GM18870 (cell line): Measurements from ENCODE around the gene RHBDD3.

Experiments used
- ATAC-seq: cut with Tn5 transposase; IDR thresholded peaks from one replicate; pipeline ENCODE4 v1.9.1; 2021; ENCODE audit warnings: moderate library complexity; ENCODE audit not compliant: unreplicated experiment

The RHBDD3 gene

DNA sequence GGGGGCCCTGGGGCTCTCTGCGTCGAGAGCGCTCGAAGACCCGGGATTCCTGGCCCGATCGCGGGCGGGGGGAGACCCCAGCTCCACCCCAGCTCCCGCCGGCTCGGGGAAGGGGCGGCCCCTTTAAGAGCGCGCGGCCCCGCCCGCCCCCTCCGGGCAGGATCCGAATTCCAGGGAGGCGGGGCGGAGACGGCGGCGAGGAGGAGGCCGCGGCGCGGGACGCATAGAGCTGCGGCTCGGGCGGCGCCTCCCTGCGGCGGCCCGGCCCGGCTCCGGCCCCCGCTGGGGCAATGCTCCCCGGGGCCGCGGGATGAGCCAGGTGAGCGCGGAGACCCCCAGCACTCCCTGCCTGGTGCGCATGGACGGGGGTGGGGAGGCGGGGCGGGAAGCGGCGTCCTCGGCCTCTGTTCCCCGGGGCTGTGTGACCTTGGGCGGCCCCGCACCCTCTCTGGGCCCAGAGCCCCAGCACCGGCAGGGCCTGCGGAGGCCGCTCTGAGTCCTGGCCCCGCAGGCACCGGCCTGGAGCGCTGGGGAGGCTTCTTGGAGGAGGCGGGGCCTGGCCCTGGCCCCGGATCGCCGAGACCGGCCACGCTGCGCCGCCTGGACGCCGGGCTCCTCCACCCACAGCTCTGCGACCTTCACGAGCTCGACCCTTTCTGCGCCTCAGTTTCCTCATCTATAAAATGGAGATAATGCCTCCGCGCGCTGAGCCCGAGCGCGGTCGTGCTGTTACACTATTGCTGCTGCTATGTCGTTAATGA lies 39.2 kb upstream of the RHBDD3 start:
- ATAC-seq, result no peak

DNA sequence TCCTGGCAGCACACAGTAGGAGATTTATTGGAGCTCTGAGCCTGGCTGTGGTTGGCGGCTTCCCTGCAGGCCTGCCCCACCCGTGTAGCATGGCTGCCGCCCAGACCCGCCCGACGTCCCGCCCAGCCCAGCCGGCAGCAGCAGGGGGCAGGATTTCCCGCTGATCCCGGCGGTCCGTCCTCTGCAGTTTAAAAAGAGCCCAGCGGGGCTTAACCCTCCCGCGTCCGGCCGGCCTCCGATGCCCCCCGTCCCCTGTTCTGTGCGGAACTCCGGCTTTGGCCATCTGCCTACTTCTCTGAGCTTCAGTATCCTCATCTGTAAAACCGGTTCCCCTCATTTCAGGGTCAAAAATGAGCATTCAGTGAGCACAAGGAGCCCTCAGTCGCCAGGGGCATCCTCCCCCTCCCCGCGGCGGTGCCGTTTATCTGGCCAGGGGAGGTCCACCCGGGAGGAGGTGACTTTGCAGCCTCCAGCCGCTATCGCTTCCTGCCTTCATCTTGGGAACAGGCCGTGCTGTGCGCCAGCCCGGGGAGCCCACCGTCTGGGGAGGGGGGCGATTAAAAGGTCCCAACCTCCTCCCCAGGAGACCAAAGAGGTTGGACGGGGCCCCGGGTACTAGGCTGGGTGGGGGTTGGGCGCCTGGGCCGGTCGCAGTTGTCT lies 38.5 kb upstream of the RHBDD3 start, which contains the start of gene GAS2L1:
GAS2L1 (plus strand) TSS at position 476 of the 660 bp plus-strand sequence. CDS start 1,456 bp downstream, outside the sequence.
- ATAC-seq, result no peak

- ATAC-seq, result no peak
Measured at GRCh38 chr22:29305836-29306174, 38.0 kb upstream of the RHBDD3 start.

DNA sequence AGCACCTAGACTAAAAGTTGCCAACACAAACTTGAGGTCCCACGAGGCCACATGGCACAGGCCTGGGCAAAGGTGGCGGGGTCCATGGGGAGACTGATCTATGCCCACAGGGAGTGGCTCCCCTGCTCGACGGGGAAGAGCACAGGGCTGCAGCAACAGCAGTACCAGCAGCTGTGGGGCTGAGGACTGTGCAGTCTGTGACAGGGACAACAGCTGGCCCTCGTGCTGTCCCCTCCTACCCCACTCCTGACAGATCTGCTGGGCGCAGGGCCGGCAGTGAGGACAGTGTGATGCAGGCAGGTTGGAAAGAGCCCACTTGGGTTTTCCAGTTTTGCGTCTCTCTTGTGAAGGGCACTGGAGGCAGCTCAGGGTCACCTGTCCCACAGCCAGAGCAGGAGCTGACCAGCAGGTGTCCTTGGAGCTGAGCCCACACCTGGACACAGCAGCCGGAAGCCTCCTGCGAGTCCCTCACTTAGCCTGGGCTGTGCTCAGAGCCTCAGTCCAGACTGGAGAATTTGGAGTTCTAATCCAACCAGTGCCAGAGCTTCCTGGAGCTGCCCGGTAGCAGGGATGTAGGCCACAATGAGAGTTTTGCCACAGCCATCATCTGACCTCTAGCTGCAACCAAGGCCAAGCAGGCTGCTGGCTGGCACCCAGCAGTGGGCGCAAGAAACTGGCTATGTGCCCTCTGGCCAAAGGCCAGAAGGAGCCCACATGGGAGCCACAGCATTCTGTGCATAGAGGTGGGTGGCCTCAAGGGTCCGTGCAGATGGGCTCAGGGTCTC lies 35.1 kb upstream of the RHBDD3 start:
- no peak for ATAC-seq

GRCh38 chr22:29302402-29302680 lies 34.6 kb upstream of the RHBDD3 start:
- ATAC-seq, result no peak

DNA sequence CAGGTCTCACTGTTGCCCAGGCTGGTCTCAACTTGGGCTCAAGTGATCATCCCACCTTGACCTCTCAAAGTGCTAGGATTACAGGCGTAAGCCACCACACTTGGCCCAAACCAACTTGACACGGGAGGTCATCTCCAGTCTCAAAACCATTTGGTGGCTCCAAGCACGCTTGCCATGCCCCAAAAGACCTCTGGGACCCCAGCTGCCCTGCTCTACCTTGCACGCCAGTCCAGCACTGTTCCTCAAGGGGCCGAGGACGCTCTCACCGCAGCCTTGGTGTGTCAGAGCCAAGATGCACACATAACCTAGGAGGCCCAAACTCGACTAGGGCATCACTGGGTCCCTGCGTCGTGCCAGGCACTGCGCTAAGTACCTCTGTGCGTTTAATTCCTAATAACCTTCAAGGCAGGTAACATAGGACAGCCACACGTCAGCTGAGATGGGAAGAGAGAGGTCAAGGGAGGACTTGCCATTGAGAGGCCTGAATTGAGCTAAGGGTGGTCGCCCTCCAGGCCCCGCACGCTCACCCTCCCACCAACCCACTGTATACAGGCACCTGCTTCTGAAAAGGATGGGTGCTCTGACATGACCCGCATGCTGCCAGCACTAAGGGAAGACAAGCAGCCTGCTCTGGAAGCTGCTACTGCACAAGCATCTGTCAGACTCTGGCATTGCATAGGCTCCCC lies 34.1 kb upstream of the RHBDD3 start:
- no peak for ATAC-seq

DNA sequence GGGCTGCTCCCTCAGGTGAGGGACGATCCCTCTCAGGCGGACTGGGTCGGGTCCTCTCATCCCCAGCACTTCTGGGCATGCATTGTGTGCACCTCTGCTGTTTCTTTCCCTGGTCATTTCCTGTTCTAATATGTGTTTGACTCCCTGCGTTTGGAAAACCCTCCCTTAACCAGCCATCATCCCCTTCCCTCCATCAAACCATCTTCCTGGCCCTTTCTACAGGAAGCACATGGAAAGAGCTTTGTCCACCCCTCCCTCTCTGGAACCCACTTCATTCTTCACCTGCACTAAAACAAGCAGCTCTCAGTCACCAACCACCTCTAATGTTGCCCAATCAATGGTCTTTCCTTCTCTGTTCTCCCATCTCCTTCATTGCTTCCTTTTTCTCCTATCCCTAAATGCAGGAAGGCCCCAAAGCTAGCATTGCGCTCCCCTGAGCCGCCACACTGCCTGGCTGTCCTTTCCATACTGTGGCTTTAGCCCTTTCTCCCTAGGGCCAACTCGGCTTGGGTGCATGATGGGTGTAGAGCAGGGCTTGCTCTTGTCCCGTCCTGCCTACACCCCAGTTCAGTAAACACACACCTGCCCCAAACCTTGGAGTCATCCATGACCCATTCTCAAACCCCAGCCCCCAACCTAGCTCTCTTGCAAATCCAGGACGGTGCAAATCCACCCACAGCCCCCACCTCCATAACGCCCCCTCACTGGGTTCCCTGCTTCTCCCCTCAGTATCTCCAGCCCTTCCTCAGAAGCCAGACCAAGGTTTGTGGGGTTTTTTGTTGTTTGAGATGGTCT lies 33.2 kb upstream of the RHBDD3 start:
- ATAC-seq, result no peak

DNA sequence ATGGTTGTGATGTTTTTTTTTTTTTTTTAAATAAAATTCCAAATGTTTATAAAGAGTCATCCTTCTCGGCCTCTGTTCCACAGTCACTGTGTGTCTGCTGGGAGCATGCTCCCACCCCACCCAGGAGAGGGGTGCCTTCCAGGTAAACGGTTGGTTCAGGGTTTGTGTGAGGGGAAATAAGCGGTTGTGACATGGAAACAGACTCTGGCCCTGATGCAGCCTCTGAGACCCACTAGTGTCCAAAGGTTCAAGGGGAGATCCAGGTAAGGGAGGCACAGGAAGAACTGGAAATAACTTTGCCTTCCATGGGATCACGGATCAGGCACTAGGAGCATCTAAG lies 32.7 kb upstream of the RHBDD3 start:
- ATAC-seq, result no peak

- no peak for ATAC-seq
Measured at GRCh38 chr22:29299136-29299900, 31.5 kb upstream of the RHBDD3 start.

DNA sequence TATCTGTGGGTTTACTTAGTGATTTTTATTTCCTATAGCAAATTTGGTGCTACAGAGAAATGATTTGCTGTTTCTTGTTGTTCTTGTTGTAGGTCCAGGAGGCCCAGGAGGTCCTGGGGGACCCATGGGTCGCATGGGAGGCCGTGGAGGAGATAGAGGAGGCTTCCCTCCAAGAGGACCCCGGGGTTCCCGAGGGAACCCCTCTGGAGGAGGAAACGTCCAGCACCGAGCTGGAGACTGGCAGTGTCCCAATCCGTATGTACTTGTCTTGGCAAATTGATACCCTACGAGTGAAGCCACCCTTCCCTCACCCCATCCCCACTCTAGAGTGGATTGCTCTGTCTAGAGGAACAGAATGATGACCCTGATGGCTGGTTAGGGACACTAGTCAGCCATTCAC lies 30.9 kb upstream of the RHBDD3 start:
- no peak for ATAC-seq

- ATAC-seq, result no peak
Measured at GRCh38 chr22:29292379-29292778, 24.6 kb upstream of the RHBDD3 start.

- ATAC-seq, result no peak
Measured at GRCh38 chr22:29291215-29291614, 23.4 kb upstream of the RHBDD3 start.

GRCh38 chr22:29290061-29290460 lies 22.3 kb upstream of the RHBDD3 start:
- no peak for ATAC-seq

DNA sequence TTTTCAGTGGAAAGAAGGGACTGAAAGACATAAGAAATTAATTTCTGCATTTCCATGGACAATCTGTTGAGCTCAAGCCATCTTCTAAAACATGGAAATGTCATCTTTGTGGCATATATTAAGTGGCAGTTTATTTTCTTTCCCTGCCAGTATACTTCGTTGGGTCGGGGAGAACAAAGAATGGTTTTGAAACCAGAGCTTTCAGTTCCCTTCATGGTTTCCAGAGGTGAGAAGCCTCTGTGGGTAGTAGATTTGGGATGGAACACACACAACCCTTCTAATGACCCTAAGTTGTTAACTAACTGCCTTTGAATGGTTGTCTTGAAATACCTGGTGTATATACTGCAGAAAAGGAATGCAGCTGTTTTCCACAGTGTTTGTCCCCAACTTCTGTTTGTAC lies 21.1 kb upstream of the RHBDD3 start:
- ATAC-seq, result no peak

GRCh38 chr22:29284196-29284595 lies 16.4 kb upstream of the RHBDD3 start:
- ATAC-seq, result no peak

DNA sequence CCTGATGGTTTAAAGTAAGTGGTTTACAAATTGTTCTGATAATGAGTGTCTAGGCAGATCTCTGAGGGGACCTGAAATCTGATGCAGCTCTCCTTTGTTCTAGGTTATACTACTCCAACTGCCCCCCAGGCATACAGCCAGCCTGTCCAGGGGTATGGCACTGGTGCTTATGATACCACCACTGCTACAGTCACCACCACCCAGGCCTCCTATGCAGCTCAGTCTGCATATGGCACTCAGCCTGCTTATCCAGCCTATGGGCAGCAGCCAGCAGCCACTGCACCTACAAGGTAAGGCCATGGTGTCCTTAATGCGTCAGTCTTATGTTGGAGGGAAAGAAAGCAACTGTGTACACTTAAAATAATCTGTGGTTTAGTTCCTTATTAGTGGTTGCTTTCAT lies 10.1 kb upstream of the RHBDD3 start:
- ATAC-seq, result no peak

GRCh38 chr22:29275819-29276565 lies 8.2 kb upstream of the RHBDD3 start:
- ATAC-seq, result no peak

GRCh38 chr22:29275167-29275566 lies 7.4 kb upstream of the RHBDD3 start:
- ATAC-seq, result no peak

- no peak for ATAC-seq
Measured at GRCh38 chr22:29272624-29273023, 4.8 kb upstream of the RHBDD3 start.
